Measurements from ENCODE around the gene OAF.

DNA sequence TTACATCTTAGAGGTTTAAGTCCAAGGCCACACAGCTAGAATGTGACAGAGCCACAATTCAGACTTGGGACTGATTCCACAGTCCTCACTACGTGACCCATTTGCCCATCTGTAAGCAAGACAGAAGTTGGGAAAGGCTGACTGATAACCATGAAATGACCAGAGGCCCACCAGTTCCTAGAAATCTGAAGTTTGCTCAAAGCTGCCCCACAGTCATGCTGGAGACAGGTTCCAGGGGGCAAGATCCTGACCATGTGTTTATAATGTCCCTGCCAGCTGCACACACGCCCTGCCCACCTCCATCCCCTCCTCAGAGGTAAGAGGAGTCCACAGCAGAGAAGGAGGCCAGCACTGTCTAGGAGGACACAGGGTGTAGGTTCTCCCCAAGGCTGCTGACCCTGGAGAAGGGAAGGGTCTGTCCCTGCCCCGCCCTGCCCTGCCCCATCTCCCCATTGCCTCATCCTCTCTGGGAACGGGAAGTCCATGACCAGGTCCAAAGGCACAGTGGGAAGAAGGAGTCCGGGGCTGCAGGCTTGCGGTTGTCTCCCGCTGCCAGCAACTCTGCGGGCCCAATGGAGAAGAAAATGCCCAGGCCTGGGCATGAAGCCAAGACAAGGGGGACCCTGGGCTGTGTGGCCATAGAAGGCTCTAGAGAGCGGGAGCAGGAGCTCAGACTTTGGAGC is 11.9 kb upstream of the OAF start:
- no peak for TF ChIP-seq POLR2A (IDR thresholded peaks at IDR 0.05; ENCODE audit: borderline replicate concordance, extremely low read depth, insufficient read depth, insufficient read length)
- TF ChIP-seq EGR1 (IDR thresholded peaks at IDR 0.05; ENCODE audit: low read depth): no peak
- TF ChIP-seq EZH2phosphoT487 (IDR thresholded peaks at IDR 0.05; ENCODE audit: borderline replicate concordance): no peak
- TF ChIP-seq, protein P1, sequence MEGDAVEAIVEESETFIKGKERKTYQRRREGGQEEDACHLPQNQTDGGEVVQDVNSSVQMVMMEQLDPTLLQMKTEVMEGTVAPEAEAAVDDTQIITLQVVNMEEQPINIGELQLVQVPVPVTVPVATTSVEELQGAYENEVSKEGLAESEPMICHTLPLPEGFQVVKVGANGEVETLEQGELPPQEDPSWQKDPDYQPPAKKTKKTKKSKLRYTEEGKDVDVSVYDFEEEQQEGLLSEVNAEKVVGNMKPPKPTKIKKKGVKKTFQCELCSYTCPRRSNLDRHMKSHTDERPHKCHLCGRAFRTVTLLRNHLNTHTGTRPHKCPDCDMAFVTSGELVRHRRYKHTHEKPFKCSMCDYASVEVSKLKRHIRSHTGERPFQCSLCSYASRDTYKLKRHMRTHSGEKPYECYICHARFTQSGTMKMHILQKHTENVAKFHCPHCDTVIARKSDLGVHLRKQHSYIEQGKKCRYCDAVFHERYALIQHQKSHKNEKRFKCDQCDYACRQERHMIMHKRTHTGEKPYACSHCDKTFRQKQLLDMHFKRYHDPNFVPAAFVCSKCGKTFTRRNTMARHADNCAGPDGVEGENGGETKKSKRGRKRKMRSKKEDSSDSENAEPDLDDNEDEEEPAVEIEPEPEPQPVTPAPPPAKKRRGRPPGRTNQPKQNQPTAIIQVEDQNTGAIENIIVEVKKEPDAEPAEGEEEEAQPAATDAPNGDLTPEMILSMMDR (IDR thresholded peaks at IDR 0.05 in 2 of 3, conservative IDR thresholded peaks at IDR 0.05 in 1 of 3; ENCODE audit: borderline replicate concordance in 1 of 3, insufficient read depth in 1 of 3, low read depth in 2 of 3, low read length in 2 of 3): no peak
- no peak for TF ChIP-seq EZH2 (IDR thresholded peaks at IDR 0.05)
- TF ChIP-seq, protein P2, sequence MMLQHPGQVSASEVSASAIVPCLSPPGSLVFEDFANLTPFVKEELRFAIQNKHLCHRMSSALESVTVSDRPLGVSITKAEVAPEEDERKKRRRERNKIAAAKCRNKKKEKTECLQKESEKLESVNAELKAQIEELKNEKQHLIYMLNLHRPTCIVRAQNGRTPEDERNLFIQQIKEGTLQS (IDR thresholded peaks at IDR 0.05): no peak
- TF ChIP-seq, protein P3, sequence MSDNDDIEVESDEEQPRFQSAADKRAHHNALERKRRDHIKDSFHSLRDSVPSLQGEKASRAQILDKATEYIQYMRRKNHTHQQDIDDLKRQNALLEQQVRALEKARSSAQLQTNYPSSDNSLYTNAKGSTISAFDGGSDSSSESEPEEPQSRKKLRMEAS (IDR thresholded peaks at IDR 0.05): no peak
- TF ChIP-seq RAD21 (IDR thresholded peaks at IDR 0.05; ENCODE audit: low read depth): no peak
- no peak for TF ChIP-seq FOSL1 (IDR thresholded peaks at IDR 0.05; ENCODE audit: low read depth)
- TF ChIP-seq JUND (IDR thresholded peaks at IDR 0.05): no peak
- TF ChIP-seq ZNF274 (IDR thresholded peaks at IDR 0.05; ENCODE audit: low read depth, low read length): no peak

Data from HCT116 (cell line).